Activated naive CD4-positive, alpha-beta T cell treated with anti-CD3 and anti-CD28 coated beads, Interleukin-2, amount 50 U/mL, for 16 hours (primary cell): ENCODE data around the gene TCF20.

Experiments
- DNase-seq: peaks from one replicate; pipeline ENCODE4 v3.0.0-alpha.2; 2020

The TCF20 gene

DNA sequence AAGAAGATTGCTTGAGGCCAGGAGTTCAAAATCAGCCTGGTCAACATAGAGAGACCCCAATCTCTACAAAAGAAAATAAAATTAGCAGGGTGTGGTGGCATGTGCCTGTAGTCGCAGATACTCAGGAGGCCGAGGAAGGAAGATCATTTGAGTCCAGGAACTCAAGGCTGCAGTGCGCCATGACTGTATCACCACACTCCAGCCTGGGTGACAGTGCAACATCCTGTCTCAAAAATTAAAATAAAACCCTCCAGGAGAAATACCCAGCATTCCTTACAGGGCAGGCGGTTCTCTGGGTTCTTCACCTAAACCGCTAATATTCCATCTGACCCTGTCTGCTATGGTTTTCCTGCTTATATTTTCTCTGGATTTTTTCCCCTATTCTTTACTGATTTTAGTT, 13.5 kb downstream of the TCF20 start:
- no peak for DNase-seq

DNA sequence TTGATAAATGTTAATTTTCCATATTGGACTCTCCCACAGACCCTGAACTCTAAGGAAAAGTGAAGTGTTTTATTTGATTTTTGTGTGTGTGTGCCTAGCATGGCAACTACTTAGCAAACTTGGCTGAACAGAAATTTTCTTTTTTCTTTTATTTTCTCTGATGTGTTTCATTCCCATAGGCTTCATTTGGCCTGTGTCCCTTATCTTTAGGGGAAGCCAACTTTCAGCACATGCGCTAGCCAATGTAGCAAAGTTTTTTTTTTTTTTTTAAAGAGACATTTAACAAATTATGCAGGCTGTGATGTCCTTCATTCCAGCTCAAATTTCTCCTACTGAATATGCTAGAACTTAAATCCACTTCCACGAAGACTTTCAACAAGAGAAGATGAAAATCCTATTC, 14.2 kb downstream of the TCF20 start:
- DNase-seq = no peak

DNA sequence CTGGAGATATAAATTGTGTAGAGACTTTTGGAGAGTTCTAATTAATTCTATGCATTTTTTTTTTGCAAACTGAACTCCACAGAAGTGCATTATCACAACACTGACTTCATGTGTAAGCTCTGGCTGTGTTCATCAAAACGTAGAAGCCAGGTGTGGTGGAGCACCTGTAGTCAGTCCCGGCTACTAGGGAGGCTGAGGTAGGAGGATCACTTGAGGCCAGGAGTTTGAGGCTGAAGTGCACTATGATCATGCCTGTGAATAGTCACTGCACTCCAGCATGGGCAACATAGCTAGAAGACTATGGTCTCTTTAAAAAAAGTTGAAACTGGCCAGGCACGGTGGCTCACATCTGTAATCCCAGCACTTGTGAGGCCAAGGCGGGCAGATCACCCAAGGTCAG, 20.6 kb downstream of the TCF20 start:
- DNase-seq = no peak

DNA sequence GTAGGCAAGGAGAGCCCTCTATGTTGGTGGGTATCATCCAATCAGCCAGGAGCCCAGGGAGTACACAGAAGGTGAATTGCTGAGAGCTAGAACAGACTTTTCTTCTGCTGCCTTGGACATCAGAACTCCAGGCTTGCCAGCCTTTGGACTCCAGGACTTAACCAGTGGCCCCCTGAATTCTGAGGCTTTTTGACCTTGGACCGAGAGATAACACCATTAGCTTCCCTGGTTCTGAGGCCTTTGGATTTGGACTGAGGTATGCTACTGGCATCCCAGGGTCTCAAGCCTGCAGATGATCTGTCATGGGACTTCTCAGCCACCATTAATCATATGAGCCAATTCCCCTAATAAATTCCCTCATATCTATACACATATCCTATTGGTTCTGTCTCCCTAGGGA, 21.5 kb downstream of the TCF20 start:
- DNase-seq = no peak

DNA sequence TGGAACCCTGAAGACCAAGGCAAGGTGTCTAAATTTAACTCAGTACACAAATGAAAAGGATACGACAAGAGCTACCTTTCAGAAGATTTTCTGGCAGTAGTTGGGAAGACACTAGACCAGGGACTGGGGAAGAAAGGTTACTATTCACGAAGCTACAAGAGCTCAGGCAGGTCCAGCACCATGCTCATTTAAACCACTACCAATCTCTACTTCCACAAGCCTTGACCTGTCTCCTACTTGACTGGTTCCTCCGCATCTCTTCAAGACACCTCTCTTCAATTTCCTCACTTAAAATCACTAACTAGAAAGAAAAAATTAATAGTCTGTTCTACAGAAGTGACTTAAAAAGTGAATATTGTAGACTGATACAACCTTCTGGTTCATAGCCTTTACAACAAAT, 22.9 kb downstream of the TCF20 start:
- DNase-seq = no peak

DNA sequence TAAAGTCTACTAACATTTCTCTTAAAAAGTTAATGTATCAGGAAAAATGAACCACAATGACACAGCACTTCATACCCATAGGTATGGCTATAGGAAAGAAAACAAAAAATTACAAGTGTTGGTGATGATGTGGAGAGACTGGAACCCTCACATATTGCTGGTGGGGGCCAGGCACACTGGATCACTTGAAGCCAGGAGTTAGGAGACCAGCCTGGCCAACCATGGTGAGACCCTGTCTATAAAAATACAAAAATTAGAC, 26.7 kb downstream of the TCF20 start:
- no peak for DNase-seq

DNA sequence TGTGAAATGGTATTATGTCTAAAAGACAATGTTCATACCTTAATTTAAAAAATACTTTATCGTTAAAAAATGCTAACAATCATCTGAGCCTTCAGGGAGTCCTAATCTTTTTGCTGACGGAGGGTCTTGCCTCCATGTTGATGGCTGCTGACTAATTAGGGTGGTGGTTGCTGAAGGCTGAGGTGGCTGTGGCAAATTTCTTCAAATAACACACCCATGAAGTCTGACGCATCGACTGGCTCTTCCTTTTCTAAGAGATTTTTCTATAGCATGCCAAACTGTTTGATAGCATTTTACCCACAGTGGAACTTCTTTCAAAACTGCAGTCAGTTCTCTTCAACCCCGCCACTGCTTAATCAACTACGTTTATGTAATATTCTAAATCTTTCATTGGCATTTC, 33.6 kb downstream of the TCF20 start:
- DNase-seq = no peak

DNA sequence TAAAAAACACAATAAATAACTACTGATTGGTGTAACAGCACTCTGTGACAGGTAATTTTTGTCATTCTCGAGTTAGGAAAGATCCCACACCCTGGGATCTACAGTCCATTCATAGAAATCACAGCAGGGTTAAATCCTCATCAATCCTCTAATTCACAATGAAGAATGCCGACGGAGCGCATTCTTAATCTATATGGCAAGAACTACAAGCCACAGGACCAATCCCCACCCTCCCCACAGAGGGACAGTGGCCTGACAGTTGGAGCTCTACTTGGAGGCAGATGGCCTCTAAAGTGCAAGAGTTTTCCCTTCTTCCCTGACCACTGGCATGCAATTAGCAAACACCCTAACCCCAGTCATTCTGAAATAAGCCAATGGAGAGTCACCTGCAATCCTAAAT, 34.2 kb downstream of the TCF20 start:
- no peak for DNase-seq

DNA sequence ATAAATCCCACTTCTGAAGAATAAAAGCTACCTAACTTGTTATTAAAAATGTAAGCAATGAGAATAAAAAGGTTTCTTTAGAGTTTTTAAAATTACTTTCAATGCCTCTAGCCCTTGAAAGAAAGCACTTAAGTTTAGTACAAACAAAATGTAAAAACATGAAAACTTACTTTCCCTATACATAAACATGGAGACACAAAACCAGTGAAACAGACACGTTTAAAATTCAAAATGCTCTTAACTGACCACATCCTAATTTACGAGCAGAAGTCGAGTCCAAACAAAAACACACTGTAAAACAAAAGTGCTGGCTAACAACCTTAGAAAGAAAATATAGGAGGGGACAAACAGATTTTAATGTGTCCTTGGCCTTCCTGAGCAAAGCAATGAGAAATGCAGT, 36.6 kb downstream of the TCF20 start:
- no peak for DNase-seq

DNA sequence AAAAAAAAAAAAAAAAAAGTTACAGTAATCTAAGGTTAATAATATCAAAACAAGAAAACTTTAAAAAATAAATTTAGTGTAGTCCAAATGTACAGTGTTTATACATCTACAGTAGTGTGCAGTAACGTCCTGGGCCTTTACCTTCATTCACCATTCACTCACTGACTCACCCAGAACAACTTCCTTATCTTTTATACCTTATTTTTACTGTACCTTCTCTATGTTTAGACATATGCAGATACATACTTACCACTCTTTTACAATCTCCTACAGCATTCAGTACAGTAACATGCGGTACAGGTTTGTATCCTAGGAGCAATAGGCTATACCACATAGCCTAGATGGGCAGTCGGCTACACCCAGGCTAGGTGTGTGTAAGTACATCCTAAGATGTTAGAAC, 38.5 kb downstream of the TCF20 start:
- no peak for DNase-seq

DNA sequence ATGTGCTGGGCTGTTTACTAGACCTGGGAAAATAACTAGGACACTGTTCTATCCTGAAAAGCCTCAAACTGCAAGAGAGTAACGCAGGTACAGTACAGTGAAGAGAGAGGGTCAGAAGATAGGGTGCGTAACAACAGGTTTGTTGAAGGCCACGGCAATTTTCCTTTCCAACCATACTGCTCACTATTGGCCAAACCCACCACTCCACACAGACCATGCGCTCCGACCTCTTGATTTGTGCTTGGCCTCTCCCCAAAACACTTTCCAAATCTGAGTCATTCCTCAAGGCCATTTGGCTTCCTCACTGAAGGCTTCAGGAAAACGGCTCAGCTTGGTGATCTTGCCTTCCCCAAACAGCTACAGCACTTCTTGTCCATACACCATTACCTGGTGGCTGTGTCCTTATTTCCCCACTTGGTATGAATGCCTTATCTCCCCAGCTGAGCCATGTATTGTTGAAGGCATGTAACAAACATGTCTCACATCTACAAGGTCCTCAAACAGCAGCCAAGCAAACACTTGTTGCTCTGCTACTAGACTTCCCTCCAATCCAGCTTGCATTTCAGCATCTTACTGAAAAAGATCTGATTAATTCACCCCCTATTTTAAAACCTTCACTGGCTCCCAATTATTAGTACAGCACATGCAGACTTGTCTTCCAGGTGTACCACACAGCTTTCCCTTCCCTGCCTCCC, 40.9 kb downstream of the TCF20 start:
- no peak for DNase-seq

DNA sequence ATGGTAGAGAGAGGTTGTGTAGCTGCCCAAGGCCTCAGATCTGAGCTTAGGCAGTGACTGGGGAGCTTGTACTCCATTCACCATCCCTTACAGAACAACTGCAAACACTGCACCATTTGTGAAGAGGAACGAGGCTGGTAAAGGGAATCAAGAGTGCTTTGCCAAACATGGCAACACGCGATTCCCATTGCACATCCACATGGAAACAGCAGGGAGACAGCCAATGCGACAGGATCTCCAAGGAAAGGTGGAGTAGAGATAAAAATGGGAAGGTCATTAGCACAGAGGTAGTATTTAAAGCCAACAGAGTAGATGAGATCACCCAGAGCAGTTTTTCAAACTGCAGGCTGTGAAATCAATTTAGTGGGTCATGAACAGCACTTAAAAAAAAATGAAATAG, 42.0 kb downstream of the TCF20 start:
- DNase-seq = no peak

DNA sequence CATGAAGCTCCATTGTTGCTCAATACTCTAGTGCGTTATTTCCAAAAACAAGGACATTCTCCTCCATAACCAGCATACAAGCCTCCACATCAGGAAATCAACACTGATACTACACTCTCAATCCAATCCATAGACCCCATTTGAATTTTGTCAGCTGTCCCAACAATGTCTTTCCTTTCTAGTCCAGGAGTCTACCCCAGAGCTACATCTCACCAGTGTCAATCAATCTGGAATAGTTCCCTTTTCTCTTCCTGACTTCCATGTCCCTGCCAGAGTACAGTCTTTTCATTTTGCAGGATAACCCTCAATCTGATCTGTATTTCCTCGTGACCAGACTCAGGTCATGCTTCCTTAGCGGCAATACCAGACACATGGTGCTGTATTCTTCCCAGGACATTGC, 43.0 kb downstream of the TCF20 start:
- no peak for DNase-seq

DNA sequence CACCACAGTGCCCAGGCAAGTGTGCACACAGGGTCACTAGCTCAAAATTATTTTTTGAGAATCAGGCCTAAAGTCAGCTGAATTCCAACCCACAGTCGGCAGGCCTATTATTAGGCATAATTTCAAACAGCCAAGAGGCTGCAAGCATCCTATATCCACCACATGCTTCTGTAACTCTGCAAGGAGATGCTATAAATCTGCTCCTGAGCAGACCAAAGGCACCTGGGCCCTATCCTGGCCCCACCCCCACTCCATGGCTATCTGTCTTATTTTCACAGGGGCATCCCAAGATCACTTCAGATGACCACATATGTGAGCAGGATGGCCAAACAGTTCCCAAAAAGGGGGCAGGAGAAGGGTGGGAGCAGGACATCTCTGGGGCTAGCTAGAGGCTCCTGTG, 44.6 kb downstream of the TCF20 start:
- no peak for DNase-seq

DNA sequence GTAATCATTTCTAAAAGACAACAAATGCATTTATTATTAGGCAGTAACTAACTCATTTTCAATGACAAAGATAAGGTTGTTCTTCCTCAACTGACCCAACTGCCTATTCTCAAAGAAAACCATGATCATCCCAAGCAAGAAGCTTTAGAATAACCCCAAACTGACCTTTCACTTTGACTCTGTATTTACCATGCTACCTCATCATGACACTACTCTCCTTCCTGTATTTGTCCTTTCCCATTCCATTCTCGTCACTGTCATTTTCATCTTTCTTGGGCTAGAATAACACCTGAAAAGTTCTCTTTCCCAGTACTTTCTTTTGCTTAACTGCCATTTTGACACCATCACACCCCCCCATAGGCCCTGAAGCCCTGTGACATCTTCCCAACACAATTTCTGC, 48.3 kb downstream of the TCF20 start:
- DNase-seq = no peak
